SK-N-SH treated with all-trans-retinoic acid at 6 μM for 48 hours (cell line): Measurements from ENCODE around the gene SPNS3.

Experiments
- ATAC-seq: fragments of 200-7000 bp; cut with Tn5 transposase; 3 replicates; pipeline ENCODE4 v1.9.1; 2020; ENCODE audit warnings: mild to moderate bottlenecking, moderate library complexity
- ARNTL ChIP-seq: fragments of 450-650 bp; formaldehyde crosslinking; IDR thresholded peaks from 2 replicates; pipeline ENCODE4 v1.5.0; 2020; ENCODE audit warnings: low read depth, mild to moderate bottlenecking, moderate library complexity, borderline replicate concordance
- BACH2 ChIP-seq: fragments of 250-450 bp; sonication (Bioruptor Pico); IDR thresholded peaks from 2 replicates; pipeline ENCODE4 v1.9.0; 2021; ENCODE audit warnings: mild to moderate bottlenecking, borderline replicate concordance
- CREB5 ChIP-seq: fragments of 250-450 bp; sonication (Bioruptor Pico); IDR thresholded peaks from 2 replicates; pipeline ENCODE4 v1.5.1; 2020; ENCODE audit warnings: low read depth, mild to moderate bottlenecking, moderate library complexity
- CSDC2 ChIP-seq: fragments of 250-450 bp; sonication (Bioruptor Pico); IDR thresholded peaks from 2 replicates; pipeline ENCODE4 v1.5.0; 2020; ENCODE audit warnings: mild to moderate bottlenecking, moderate library complexity
- CSRNP3 ChIP-seq: fragments of 250-450 bp; sonication (Bioruptor Pico); IDR thresholded peaks from 2 replicates; pipeline ENCODE4 v1.5.1; 2021; ENCODE audit warnings: mild to moderate bottlenecking, moderate library complexity
- ESRRG ChIP-seq: fragments of 250-450 bp; sonication (Bioruptor Pico); IDR thresholded peaks from 2 replicates; pipeline ENCODE4 v1.6.1; 2021; ENCODE audit warnings: mild to moderate bottlenecking
- GLIS3 ChIP-seq: fragments of 250-450 bp; sonication (Bioruptor Pico); IDR thresholded peaks from 2 replicates; pipeline ENCODE4 v1.5.0; 2020; ENCODE audit warnings: mild to moderate bottlenecking, moderate library complexity
- ISL1 ChIP-seq: fragments of 250-450 bp; sonication (Bioruptor Pico); IDR thresholded peaks from 2 replicates; pipeline ENCODE4 v2.1.2; 2022; ENCODE audit warnings: mild to moderate bottlenecking, moderate library complexity
- OSR1 ChIP-seq: fragments of 250-450 bp; sonication (Bioruptor Pico); IDR thresholded peaks from 2 replicates; pipeline ENCODE4 v1.8.0; 2022; ENCODE audit warnings: moderate library complexity, mild to moderate bottlenecking, inconsistent platforms
- PPARA ChIP-seq: fragments of 250-450 bp; sonication (Bioruptor Pico); IDR thresholded peaks from 2 replicates; pipeline ENCODE4 v1.5.0; 2020; ENCODE audit warnings: mild to moderate bottlenecking, borderline replicate concordance
- RARB ChIP-seq: fragments of 250-450 bp; sonication (Bioruptor Pico); IDR thresholded peaks from 2 replicates; pipeline ENCODE4 v1.8.0; 2021; ENCODE audit warnings: mild to moderate bottlenecking, moderate library complexity
- SNAI2 ChIP-seq: fragments of 250-450 bp; sonication (Bioruptor Pico); IDR thresholded peaks from 2 replicates; pipeline ENCODE4 v1.5.0; 2020; ENCODE audit warnings: mild to moderate bottlenecking, moderate library complexity
- TCF4 ChIP-seq: fragments of 250-450 bp; sonication (Bioruptor Pico); IDR thresholded peaks from 2 replicates; pipeline ENCODE4 v1.8.0; 2021; ENCODE audit warnings: mild to moderate bottlenecking, moderate library complexity, borderline replicate concordance
- TOX ChIP-seq: fragments of 250-450 bp; sonication (Bioruptor Pico); IDR thresholded peaks from 2 replicates; pipeline ENCODE4 v1.8.0; 2021; ENCODE audit warnings: mild to moderate bottlenecking, moderate library complexity, borderline replicate concordance
- TSHZ2 ChIP-seq: fragments of 250-450 bp; sonication (Bioruptor Pico); IDR thresholded peaks from 2 replicates; pipeline ENCODE4 v1.5.0; 2020; ENCODE audit warnings: mild to moderate bottlenecking, moderate library complexity
- ZC3H10 ChIP-seq: fragments of 250-450 bp; sonication (Bioruptor Pico); IDR thresholded peaks from 2 replicates; pipeline ENCODE4 v1.5.1; 2021; ENCODE audit warnings: mild to moderate bottlenecking, moderate library complexity
- ZFP3 ChIP-seq: fragments of 250-450 bp; sonication (Bioruptor Pico); IDR thresholded peaks from 2 replicates; pipeline ENCODE4 v1.5.0; 2020; ENCODE audit warnings: mild to moderate bottlenecking, moderate library complexity
- ZFP30 ChIP-seq: fragments of 450-650 bp; formaldehyde crosslinking; IDR thresholded peaks from 2 replicates; pipeline ENCODE4 v1.5.0; 2022; ENCODE audit warnings: mild to moderate bottlenecking, moderate library complexity
- ZNF565 ChIP-seq: fragments of 450-650 bp; formaldehyde crosslinking; conservative IDR thresholded peaks from 2 replicates; pipeline ENCODE4 v1.5.0; 2020; ENCODE audit warnings: low read depth, mild to moderate bottlenecking, moderate library complexity
- ZNF8 ChIP-seq: fragments of 450-650 bp; formaldehyde crosslinking; IDR thresholded peaks from 2 replicates; pipeline ENCODE4 v1.5.0; 2020; ENCODE audit warnings: mild to moderate bottlenecking, moderate library complexity
- TF ChIP-seq, protein P1 (sequence below): fragments of 250-450 bp; sonication (Bioruptor Pico); IDR thresholded peaks from 2 replicates; pipeline ENCODE4 v1.8.0; 2021; ENCODE audit warnings: low read depth, mild to moderate bottlenecking, moderate library complexity, borderline replicate concordance

The SPNS3 gene

DNA sequence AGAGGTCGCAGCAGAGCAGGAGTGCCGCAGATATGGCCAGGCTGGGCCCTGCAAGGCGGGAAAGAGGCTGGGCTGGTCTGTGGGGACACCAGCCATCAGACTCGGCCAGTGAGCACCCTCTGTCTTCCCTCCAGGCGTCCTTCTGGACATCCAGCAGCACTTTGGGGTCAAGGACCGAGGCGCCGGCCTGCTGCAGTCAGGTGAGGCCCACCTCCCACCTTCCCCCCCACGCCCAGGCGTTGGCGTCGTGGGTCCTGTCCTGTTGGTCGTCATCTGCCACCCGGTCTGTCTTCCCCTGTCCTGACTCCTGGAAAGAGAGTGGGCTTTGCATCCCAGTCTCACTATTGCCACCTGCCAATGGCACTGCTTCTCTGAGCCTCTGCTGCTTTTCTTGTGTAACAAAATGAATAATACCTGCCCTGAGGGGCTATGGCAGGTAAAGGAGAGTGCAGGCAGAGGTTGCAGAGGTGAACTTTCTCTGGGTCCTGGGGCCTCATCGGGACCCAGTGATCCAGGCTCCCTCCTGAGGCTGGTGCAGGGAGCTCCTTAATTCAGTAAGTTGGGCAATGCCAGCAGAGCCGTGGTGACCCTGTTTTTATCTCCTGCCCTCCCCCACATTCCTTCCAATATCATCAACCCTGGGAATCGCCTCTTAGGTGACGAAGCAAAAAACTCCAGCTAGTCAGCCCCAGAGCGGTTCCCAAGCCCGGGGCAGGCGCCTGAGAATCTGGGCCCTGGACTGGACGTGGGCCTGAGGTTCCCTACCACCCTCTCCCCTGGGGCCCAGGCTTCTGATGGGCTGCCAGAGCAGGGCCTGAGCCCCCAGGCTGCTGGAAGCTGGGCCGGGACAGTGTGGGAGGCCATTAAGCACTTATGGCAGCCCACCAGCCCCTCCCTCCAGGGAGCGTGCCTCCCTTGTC lies 79.6 kb downstream of the SPNS3 start:
- no peak for TF ChIP-seq CREB5 (CRISPR knock-in tag)
- no peak for TF ChIP-seq GLIS3 (CRISPR knock-in tag)
- TF ChIP-seq ZC3H10: no peak
- no peak for TF ChIP-seq CSDC2 (CRISPR knock-in tag)
- no peak for TF ChIP-seq ISL1 (CRISPR knock-in tag)
- TF ChIP-seq ZNF8 (CRISPR knock-in tag): no peak
- no peak for TF ChIP-seq PPARA (CRISPR knock-in tag)
- TF ChIP-seq OSR1 (CRISPR knock-in tag): no peak
- TF ChIP-seq ARNTL (CRISPR knock-in tag): no peak
- no peak for TF ChIP-seq SNAI2 (CRISPR knock-in tag)
- TF ChIP-seq, protein P1, sequence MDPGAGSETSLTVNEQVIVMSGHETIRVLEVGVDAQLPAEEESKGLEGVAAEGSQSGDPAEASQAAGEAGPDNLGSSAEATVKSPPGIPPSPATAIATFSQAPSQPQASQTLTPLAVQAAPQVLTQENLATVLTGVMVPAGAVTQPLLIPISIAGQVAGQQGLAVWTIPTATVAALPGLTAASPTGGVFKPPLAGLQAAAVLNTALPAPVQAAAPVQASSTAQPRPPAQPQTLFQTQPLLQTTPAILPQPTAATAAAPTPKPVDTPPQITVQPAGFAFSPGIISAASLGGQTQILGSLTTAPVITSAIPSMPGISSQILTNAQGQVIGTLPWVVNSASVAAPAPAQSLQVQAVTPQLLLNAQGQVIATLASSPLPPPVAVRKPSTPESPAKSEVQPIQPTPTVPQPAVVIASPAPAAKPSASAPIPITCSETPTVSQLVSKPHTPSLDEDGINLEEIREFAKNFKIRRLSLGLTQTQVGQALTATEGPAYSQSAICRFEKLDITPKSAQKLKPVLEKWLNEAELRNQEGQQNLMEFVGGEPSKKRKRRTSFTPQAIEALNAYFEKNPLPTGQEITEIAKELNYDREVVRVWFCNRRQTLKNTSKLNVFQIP: no peak
- no peak for TF ChIP-seq ZFP30 (CRISPR knock-in tag)
- no peak for TF ChIP-seq BACH2 (CRISPR knock-in tag)
- no peak for TF ChIP-seq RARB (CRISPR knock-in tag)
- TF ChIP-seq TCF4 (CRISPR knock-in tag): no peak
- no peak for TF ChIP-seq ZFP3 (CRISPR knock-in tag)
- TF ChIP-seq ESRRG (CRISPR knock-in tag): no peak
- TF ChIP-seq, all 23 proteins: peak for 0
- ATAC-seq: no peak; the same call in 2 of the 3 replicates

DNA sequence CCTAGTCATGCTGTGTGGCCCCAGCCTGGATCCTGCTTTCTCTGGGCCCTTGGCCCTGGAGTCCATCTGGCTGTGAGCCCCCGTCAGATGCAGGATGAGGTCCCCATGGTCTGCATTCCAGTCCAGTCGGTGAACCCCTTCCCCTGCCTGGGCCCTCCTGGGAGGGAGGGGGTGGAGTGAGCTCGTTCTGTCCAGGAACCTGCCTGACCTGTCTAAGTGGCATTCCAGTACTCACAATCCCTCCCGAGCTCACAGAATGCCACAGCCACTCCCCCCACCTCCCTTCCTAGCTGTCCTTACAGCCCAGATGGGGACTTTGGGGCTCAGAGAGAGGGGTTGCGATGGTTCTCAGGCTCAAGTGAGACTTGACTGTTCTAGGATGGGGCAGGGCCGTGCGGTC lies 80.5 kb downstream of the SPNS3 start:
- TF ChIP-seq CREB5 (CRISPR knock-in tag) (no peak), ESRRG (CRISPR knock-in tag) (no peak), PPARA (CRISPR knock-in tag) (no peak), OSR1 (CRISPR knock-in tag) (no peak), BACH2 (CRISPR knock-in tag) (no peak), ZC3H10 (no peak), TCF4 (CRISPR knock-in tag) (no peak), ISL1 (CRISPR knock-in tag) (no peak), GLIS3 (CRISPR knock-in tag) (no peak), CSRNP3 (CRISPR knock-in tag) (no peak)
- no peak for ATAC-seq

DNA sequence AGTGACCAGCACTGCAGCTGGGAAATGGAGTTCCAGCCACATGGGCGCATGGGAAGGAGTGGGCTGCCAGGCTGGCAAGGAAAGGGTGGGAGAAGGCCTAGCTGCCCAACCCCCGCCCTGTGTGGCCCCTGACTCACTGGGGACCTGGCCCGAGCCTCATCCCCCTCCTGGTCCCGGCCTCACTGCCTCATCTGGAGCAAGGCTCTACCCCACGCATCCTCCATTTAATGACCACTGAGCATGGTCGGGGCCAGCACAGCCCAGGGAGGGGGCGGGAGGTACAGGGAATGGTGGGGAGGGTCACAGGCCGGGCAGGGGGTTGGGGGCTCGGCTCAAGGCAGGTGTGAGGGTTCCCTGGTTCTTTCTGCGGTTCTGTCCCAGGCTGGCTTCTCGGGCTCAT lies 81.0 kb downstream of the SPNS3 start:
- no peak for TF ChIP-seq CSDC2 (CRISPR knock-in tag)
- no peak for TF ChIP-seq ARNTL (CRISPR knock-in tag)
- TF ChIP-seq ZFP30 (CRISPR knock-in tag): no peak
- no peak for TF ChIP-seq ISL1 (CRISPR knock-in tag)
- no peak for TF ChIP-seq CREB5 (CRISPR knock-in tag)
- no peak for TF ChIP-seq ZNF565 (CRISPR knock-in tag)
- TF ChIP-seq ZFP3 (CRISPR knock-in tag): no peak
- no peak for TF ChIP-seq TOX (CRISPR knock-in tag)
- TF ChIP-seq TCF4 (CRISPR knock-in tag): no peak
- no peak for TF ChIP-seq GLIS3 (CRISPR knock-in tag)
- TF ChIP-seq TSHZ2 (CRISPR knock-in tag): no peak
- no peak for TF ChIP-seq RARB (CRISPR knock-in tag)
- no peak for TF ChIP-seq PPARA (CRISPR knock-in tag)
- TF ChIP-seq, protein P1: no peak
- no peak for TF ChIP-seq ZNF8 (CRISPR knock-in tag)
- TF ChIP-seq ZC3H10: no peak
- ATAC-seq: no peak
